22Rv1 (cell line): Measurements from ENCODE around the gene ATP7A.

Experiments
- CTCF ChIP-seq: fragments of 450-650 bp; IDR thresholded peaks from 2 replicates; pipeline ENCODE4 v1.5.1; 2017; ENCODE audit warnings: mild to moderate bottlenecking
- ZFX ChIP-seq: fragments of 450-650 bp; IDR thresholded peaks from 2 replicates; pipeline ENCODE4 v1.6.1; 2017; ENCODE audit warnings: antibody characterized with exemption, borderline replicate concordance

GRCh38 chrX:78037881-78038280, 127.4 kb downstream of the ATP7A start:
- TF ChIP-seq CTCF (no peak), ZFX (no peak)
